ENCODE results near the gene ITGA6.

The ITGA6 gene

DNA sequence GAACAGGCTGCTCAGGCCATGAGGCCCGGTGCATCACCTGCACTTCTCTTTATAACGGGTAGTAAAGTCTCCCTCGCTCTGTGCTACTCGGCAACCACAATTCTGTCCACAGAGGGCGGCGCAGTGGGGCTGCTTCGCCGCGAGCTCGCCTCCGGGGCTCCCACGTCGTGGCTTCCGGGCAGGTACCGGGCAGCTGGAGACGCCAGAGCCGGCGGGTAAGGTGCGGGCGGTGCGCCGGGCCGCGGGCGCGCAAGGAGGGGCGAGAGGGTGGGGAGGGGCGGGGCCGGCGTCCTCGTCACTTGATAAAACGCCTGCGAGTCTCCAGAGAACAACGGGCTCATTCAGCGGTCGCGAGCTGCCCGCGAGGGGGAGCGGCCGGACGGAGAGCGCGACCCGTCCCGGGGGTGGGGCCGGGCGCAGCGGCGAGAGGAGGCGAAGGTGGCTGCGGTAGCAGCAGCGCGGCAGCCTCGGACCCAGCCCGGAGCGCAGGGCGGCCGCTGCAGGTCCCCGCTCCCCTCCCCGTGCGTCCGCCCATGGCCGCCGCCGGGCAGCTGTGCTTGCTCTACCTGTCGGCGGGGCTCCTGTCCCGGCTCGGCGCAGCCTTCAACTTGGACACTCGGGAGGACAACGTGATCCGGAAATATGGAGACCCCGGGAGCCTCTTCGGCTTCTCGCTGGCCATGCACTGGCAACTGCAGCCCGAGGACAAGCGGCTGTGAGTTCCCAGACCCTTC, at the start of gene ITGA6:
Gene ITGA6, plus strand, starts transcription at position 331 of the 734 bp plus-strand sequence.
- DNase-seq (ENCODE audit: extremely low spot score, insufficient read length, low read depth) = no peak
- FAIRE-seq = no peak

GRCh38 chr2:172380436-172381274, 46.7 kb upstream of the ITGA6 start:
- DNase-seq (ENCODE audit: extremely low spot score, insufficient read length, low read depth) = no peak
- FAIRE-seq = no peak

DNA sequence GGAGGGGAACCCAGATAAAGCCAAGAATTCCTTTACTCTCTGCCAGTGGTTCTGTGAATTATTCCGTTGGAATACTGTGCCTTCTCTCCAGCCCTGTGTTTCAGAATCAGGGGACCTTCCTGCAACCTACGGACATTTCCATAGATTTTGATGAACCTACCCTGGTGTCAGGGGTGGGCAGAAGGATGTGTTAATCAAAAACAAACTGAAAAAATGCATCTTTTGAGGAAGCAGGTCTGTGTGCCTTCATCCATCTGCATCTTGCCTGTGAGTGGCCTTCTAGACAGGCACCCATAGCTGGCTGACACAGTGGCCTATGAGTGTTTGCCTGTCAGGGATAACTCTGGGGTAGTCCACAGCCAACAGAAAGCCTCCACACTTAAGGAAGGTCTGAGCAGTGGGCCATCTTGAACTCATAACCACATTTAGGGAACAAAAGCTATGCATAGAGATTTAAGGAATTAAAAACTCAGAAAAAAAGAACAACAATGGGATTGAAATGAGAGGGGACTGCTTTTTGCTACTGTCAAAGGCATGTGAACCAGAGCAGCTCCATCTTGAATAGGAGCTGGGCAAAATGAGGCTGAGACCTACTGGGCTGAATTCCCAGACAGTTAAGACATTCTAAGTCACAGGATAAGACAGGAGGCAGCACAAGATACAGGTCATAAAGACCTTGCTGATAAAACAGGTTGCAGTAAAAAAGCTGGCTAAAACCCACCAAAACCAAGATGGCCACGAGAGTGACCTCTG, 45.9 kb upstream of the ITGA6 start:
- FAIRE-seq (no peak), DNase-seq (ENCODE audit: extremely low spot score, insufficient read length, low read depth) (no peak)

- DNase-seq (ENCODE audit: extremely low spot score, insufficient read length, low read depth) = no peak
- FAIRE-seq = no peak
These were observed 40.0 kb upstream of the ITGA6 start for GRCh38 chr2:172387361-172387760.

GRCh38 chr2:172389685-172390339, 37.6 kb upstream of the ITGA6 start:
- DNase-seq (ENCODE audit: extremely low spot score, insufficient read length, low read depth) (no peak), FAIRE-seq (no peak)

- no peak for DNase-seq (ENCODE audit: extremely low spot score, insufficient read length, low read depth)
- no peak for FAIRE-seq
These were observed 33.4 kb upstream of the ITGA6 start for GRCh38 chr2:172394002-172394401.

GRCh38 chr2:172395503-172395902, 31.9 kb upstream of the ITGA6 start:
- FAIRE-seq (no peak), DNase-seq (ENCODE audit: extremely low spot score, insufficient read length, low read depth) (no peak)

DNA sequence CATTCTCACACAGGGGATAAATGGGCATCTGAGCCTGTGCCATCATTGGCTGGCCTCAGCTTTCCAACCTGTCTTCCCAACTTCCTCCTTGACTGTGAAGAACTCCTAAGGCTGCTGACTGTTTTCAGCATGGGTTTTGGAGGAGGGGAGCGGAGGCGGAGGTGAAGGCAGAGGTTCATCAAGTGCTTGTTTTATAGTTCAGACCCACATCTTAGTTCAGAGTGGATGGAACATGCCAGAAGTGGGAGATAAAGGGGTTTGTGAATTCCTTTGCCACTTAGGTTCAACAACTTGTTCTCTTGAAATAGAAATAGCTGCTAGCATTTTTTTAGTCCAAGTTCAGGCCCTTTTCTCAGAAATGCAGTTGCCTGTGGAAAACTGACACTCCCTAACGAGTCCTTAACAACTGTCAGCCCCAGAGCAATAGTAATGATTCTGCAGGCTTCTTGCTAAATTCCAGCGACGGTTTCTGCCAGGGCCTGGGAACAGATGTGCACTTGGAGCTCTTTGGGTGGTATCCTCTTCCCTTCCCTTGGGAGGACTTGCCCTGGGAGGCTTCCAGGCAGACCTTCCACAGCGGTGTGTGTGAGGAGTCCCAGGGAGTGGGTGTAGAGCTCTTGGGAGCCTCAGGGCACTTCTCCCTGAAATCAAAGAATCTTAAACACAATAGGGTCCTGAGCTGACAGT, 30.1 kb upstream of the ITGA6 start:
- FAIRE-seq (no peak), DNase-seq (ENCODE audit: extremely low spot score, insufficient read length, low read depth) (no peak)

GRCh38 chr2:172398440-172398839, 28.9 kb upstream of the ITGA6 start:
- no peak for FAIRE-seq

DNA sequence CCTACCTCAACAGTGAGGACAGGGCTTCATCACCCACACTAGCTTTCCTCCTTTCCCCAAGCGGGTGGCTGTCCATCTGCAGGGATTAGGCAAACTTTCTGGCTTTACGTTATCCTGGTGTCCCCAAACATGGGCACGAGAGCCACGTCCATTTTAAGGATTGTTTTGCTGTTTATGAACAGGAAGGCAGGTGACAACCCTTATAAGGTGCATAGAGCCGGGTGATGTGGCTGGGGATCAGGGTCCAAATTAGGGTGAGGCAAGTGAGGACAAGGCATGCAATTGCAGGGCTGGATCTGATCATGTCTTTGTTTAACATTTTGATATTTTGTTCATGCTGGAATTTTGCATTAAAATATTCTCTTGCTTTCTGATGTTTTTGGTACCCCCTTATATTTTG, 27.6 kb upstream of the ITGA6 start:
- no peak for DNase-seq (ENCODE audit: extremely low spot score, insufficient read length, low read depth)
- no peak for FAIRE-seq

More at GRCh38 chr2:172398440-172398839, 28.9 kb upstream of the ITGA6 start:
- DNase-seq (ENCODE audit: extremely low spot score, insufficient read length, low read depth) = no peak

- FAIRE-seq = no peak
- DNase-seq (ENCODE audit: extremely low spot score, insufficient read length, low read depth) = no peak
These were observed 25.2 kb upstream of the ITGA6 start for GRCh38 chr2:172402198-172402597.

DNA sequence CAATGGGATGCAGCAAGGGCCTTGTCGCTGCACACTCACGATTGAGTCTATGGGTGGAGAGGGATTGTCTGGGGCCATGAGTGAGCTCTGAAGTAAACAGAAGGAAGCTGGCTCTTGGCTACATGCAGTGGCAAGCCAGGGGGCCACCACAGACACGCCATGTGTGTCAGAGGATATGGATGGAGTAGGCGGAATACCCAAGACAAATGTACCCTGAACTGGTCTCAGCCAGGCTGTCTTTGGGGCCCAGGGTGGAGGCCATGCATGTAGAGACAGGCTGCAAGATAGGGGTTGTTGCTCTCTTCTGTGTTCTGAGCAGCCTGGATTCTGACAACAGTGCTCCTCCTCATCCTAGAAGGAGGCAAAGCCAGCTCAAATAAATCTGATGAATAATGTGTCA, 24.0 kb upstream of the ITGA6 start:
- DNase-seq (ENCODE audit: extremely low spot score, insufficient read length, low read depth) = no peak
- no peak for FAIRE-seq

- DNase-seq (ENCODE audit: extremely low spot score, insufficient read length, low read depth) (no peak), FAIRE-seq (no peak)
These were observed 23.4 kb upstream of the ITGA6 start for GRCh38 chr2:172403881-172404468.

GRCh38 chr2:172404824-172405223, 22.6 kb upstream of the ITGA6 start:
- DNase-seq (ENCODE audit: extremely low spot score, insufficient read length, low read depth) = no peak
- no peak for FAIRE-seq

DNA sequence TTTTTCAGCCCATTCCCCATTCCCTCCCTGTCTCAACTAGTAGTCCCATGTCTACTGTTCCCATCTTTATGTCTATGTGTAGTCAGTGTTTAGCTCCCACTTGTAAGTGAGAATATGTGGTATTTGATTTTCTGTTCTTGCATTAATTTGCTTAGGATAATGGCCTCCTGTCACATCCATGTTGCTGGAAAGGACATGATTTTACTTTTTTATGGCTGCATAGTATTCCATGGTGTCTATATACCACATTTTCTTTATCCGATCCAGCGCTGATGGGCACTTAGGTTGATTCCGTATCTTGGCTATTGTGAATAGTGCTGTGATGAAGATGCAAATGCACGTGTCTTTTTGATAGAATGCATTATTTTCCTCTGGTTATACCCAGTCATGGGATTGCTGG, 21.7 kb upstream of the ITGA6 start:
- DNase-seq (ENCODE audit: extremely low spot score, insufficient read length, low read depth) (no peak), FAIRE-seq (no peak)

DNA sequence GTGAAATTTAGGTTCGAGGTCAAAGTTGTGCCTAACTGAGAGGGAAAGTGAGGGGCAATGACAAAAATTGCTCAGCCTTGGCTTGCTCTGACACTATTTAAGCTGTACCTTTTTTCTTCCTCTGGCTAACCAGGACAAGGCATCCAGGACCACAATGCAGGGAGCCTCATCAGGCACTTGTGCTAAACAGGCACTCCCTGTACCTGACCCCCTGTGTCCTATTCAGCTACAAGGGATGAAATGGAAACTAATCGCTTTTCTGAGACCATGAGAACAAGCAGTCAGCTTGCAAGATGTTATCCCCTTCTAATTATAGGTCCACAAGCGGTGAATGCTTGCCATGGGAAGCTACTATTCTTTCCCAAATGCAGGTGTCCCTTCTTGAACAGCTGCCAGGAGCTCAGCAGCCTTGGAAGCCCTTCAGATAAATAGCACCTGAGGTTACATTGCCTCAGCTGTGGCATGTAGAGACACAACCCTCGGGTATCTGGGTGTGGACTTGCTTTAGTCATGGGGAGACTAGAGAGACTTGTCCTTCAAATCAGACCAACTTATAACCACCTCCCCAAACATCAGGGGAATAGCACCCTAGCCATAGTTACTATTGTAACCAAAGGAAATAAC, 19.1 kb upstream of the ITGA6 start:
- DNase-seq (ENCODE audit: extremely low spot score, insufficient read length, low read depth) (no peak), FAIRE-seq (no peak)

- FAIRE-seq (no peak), DNase-seq (ENCODE audit: extremely low spot score, insufficient read length, low read depth) (no peak)
These were observed 18.3 kb upstream of the ITGA6 start for GRCh38 chr2:172409042-172409441.

- FAIRE-seq (no peak), DNase-seq (ENCODE audit: extremely low spot score, insufficient read length, low read depth) (no peak)
These were observed 14.3 kb upstream of the ITGA6 start for GRCh38 chr2:172412984-172413492.

Data from GM18507 (cell line).